GM21367 (cell line): ENCODE data around the gene PIP5K1C.

Experiments
- ATAC-seq: cut with Tn5 transposase; IDR thresholded peaks from one replicate; pipeline ENCODE4 v1.9.1; 2021; ENCODE audit not compliant: unreplicated experiment

The PIP5K1C gene, protein sequence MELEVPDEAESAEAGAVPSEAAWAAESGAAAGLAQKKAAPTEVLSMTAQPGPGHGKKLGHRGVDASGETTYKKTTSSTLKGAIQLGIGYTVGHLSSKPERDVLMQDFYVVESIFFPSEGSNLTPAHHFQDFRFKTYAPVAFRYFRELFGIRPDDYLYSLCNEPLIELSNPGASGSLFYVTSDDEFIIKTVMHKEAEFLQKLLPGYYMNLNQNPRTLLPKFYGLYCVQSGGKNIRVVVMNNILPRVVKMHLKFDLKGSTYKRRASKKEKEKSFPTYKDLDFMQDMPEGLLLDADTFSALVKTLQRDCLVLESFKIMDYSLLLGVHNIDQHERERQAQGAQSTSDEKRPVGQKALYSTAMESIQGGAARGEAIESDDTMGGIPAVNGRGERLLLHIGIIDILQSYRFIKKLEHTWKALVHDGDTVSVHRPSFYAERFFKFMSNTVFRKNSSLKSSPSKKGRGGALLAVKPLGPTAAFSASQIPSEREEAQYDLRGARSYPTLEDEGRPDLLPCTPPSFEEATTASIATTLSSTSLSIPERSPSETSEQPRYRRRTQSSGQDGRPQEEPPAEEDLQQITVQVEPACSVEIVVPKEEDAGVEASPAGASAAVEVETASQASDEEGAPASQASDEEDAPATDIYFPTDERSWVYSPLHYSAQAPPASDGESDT

DNA sequence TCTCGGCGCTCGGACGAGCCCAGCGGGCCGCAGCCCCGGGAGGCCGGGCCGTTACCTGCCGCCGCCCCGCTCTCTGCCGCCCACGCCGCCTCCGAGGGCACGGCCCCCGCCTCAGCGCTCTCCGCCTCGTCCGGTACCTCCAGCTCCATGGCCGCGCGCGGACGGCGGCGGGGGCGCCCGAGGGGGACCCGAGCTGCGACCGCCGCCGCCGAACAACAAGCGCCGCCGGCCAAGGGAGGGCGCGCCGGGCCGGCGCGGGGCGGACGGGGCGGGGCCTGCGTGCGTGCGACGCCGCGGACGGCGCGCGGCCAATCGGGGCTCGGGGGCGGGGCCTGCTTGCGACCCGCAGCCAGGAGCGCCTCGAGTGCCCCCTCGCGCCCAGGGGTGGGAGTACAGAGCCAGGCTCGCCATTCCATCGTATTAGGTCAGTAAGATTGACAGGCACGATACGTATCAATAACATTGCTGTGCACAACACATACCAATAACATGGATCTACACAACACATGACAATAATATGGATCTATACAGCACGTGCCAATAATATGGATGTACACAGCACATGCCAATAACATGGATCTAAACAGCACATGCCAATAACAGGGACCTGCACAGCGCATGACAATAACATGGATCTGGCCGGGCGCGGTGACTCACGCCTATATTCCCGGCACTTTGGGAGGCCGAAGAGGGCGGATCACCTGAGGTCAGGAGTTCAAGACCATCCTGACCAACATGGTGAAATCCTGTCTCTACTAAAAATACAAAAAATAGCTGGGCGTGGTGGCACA is at the start of gene PIP5K1C:
TSS of gene PIP5K1C (minus strand) at position 227 of the 791 bp plus-strand sequence. CDS start at position 149, 78 bp downstream.
- peak; percentile 60 for ATAC-seq

- ATAC-seq, result no peak
These were observed 48.7 kb upstream of the PIP5K1C start for GRCh38 chr19:3748965-3749364.

DNA sequence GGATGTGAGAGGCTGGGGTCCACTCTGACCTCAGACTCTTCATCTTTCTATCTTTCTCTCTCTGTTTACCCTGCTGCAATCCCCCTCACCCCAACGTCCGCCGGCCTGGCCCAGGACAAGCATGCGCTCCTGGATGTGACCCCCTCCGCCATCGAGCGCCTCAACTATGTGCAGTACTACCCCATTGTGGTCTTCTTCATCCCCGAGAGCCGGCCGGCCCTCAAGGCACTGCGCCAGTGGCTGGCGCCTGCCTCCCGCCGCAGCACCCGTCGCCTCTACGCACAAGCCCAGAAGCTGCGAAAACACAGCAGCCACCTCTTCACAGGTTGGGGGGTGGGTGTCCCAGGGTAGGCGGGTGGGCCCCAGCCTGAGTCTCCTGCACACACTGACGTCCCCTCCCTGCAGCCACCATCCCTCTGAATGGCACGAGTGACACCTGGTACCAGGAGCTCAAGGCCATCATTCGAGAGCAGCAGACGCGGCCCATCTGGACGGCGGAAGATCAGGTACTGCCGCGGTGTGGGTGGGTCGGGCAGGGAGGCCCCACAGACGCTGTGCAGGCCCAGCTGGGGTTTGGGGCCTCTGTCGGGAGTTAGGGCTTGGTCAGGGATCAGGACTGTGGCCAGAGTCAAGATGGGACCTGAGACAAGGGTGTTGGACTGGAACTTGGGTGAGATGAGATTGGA is 46.2 kb upstream of the PIP5K1C start:
- no peak for ATAC-seq

DNA sequence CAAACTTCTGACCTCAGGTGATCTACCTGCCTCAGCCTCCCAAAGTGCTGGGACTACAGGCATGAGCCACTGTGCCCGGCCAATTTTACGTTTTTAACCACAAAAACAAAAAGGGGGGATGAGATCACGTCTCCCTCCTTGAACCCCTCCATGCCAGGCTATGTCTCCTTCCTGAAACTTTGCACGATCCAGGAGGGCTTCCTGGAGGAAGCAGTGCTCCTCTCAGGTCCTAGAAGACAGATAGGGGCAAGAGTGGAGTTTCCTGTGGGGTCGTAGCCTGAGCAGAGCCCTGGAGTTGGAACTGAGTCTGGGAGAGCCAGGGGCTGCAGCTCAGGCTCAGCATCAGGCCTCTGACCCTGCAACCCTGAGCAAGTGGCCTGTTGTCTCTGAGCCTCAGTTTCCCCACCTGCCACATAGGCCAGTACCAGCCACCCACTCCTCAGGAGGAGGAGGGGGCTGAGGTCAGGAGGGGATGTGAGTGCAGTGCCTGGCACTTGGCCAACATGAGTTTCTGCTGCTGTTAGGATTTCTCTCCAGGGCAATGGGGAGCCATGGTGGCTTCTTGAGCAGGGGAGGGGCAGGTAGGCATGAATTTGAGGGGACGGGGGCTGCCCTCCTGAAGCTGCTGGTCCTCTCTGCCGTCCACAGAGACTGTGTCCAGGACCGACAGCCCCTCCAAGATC is 45.2 kb upstream of the PIP5K1C start:
- ATAC-seq, result no peak

DNA sequence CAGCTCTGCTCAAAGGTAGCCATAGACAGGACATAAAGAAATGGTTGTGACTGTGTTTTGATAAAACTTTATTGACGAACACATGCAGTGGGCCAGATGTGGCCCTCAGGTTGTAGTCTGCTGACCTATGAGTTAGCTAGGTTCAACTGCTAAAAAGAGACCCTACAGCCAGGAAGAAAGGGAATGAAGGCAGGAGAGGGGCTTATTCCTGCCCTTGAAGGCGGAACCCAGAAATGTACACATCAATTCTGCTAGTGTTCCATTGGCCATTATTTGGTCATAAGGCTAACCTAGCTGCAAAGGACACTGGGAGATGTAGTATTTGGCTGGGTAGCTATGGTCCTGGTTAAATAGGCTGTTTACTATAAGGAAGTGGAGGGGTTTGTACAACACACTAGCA is 43.2 kb upstream of the PIP5K1C start:
- no peak for ATAC-seq

GRCh38 chr19:3740431-3740830 is 40.2 kb upstream of the PIP5K1C start:
- ATAC-seq, result no peak

- no peak for ATAC-seq
These were observed 38.4 kb upstream of the PIP5K1C start for GRCh38 chr19:3738477-3739220.

DNA sequence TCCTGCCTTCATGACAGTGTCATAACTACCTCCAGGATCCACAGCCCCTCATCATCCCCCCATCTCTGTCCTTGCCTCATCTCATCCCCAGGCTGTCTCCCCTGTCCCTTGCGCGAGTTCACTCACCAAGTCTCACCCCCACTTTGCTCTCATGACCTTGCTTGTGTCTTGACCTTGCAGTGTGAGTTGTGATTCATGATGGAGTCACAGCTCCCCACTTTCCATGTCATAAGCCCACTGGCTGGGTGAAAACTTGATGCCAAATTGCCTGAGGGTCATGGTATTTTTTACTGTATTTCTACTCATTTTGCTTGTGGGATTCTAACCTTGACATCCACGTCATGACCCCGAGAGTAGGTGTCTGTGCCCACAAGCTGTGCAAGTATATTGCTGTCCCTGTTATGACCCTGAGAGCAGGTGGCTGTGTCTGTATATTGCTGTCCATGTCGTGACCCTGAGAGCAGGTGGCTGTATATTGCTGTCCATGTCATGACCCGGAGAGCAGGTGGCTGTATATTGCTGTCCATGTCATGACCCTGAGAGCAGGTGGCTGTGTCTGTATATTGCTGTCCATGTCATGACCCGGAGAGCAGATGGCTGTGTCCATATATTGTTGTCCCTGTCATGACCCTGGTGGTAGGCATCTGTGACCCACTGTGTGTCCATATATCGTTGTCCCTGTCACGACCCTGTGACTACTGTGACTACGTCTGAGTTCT is 37.4 kb upstream of the PIP5K1C start:
- no peak for ATAC-seq

DNA sequence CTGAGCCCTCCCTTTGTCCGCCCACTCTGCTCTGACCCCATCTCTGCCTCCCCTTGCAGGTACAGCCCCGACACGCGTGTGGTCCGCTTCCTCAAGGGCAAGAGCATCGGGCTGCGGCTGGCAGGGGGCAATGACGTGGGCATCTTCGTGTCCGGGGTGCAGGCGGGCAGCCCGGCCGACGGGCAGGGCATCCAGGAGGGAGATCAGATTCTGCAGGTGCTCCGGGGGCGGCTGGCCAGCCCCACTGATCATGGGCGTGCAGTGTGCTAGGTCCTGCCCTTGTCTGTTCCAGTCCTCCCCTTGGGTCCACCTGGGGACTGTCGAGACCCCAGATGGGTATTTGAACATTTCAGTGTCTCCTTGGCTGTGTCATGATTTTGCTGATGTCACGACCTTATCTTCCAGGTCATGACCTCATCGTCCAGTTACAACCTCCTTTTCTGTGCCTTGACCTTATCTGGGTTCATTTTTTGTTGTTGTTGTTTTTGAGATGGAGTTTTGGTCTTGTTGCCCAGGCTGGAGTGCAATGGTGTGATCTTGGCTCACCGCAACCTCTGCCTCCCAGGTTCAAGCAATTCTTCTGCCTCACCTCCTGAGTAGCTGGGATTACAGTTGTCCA is 35.9 kb upstream of the PIP5K1C start:
- no peak for ATAC-seq

GRCh38 chr19:3734310-3734600 is 34.0 kb upstream of the PIP5K1C start:
- no peak for ATAC-seq

DNA sequence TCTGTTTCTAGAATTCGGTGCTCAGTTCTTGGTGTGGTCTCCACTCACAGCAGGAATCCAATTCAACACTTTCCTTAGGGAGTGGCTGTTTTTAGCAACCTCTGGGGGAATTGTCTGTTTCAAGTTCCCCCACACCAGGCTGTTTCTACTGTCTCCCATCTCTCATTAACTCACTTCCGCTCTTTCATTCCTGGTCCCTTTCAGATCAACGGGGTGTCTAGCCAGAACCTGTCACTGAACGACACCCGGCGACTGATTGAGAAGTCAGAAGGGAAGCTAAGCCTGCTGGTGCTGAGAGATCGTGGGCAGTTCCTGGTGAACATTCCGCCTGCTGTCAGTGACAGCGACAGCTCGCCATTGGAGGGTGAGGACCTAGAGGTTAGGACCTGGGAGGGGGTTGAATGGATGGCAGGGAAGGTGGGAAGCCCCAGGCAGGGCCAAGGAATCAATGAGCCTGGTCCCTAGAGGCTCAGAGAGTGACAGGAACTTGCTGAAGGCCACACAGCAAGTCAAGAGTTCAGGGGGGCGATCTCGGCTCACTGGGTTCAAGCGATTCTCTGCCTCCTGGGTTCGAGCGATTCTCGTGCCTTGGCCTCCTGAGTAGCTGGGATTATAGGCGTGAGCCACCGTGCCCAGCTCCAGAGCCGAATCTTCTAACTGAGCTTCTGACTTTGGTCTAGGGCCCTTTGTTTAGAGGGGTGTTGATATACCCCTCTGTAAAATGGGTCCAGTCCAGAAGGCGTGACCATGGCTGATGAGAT is 33.5 kb upstream of the PIP5K1C start:
- no peak for ATAC-seq

- no peak for ATAC-seq
These were observed 31.8 kb upstream of the PIP5K1C start for GRCh38 chr19:3732108-3732507.

DNA sequence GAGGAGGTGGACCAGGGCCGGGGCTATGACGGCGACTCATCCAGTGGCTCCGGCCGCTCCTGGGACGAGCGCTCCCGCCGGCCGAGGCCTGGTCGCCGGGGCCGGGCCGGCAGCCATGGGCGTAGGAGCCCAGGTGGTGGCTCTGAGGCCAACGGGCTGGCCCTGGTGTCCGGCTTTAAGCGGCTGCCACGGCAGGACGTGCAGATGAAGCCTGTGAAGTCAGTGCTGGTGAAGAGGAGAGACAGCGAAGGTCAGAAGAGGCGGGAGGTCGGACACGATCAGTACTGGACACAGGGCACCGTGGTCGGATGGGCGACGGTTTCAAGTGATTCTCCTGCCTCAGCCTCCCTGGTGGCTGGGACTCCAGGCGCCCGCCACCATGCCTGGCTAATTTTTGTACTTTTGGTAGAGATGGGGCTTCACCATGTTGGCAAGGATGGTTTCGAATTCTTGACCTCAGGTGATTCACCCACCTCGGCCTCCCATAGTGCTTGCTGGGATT is 30.2 kb upstream of the PIP5K1C start:
- no peak for ATAC-seq

DNA sequence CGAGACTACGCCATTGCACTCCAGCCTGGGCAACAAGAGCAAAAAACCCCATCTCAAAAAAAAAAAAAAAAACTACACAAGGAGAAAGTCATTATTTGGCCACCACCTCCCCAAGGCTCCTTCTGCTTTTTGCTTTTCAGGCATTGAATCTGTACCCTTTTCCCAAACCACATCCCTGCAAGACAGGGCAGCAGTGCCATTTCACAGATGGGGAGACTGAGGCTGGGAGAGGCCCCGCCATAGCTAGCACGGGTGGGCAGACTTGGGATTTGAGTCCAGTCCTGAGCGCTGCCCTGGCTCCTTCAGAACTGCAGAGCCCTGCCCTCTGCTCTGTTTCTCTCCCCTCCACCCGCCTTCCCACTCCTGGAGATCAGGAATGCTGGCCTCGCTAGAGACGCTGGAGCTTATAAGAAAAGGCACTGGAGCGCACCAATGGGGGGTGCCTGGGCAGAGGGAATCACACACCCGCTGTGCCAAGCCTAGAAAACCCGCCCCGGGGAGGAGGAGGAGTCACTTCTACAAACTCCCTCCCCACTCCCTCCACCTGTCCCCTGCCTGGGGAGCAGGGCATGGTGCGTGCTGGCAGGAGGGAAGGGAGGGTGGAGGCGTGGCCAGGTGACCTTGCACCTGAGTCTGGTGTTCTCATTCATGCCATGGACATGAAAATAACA is 25.5 kb upstream of the PIP5K1C start:
- no peak for ATAC-seq

GRCh38 chr19:3725121-3725520 is 24.9 kb upstream of the PIP5K1C start:
- no peak for ATAC-seq

DNA sequence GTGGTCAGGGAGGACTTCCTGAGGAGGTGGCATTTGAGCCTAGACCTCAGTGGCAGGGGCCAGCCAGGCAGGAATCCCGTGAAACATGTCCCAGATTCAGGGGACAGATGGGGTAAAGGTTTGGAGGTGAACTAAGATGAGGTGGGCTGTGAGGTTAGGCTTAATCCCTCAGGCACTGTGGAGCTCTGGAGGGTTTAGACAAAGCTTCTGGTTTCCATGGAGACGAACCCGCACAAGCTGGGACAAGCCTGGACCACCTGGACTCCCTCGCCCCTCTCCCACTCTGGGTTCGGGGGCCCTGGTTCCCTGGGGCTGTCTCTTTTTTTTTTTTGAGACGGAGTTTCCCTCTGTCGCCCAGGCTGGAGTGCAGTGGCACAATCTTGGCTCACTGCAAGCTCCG is 23.6 kb upstream of the PIP5K1C start:
- ATAC-seq, result no peak

GRCh38 chr19:3723110-3723488 is 22.8 kb upstream of the PIP5K1C start:
- no peak for ATAC-seq
